ENCODE results near the gene EHF. TPM values are rescaled to one million over a fixed set of nuclear protein-coding genes. Genes with fewer than 3 reads are reported as not detected.

EHF gene
- total RNA-seq, 1 experiment from 2014 or later, result 118 TPM

- Histone ChIP-seq H3F3A (ENCODE audit: insufficient read depth, low read depth) (peaks cover 78% of the 10 kb centered on the region), H2AFZ (no peak overlapping the region), H3K79me2 (ENCODE audit: low read depth) (peaks cover 100% of the 10 kb centered on the region), H4K20me1 (ENCODE audit: insufficient read depth) (no peaks in the 10 kb centered on the region), H3K27ac (peak overlapping the region; percentile 91), H3K27me3 (ENCODE audit: insufficient read depth, low read depth) (no peaks in the 10 kb centered on the region), H3K4me1 (replicated peaks; ENCODE audit: insufficient read depth) (peaks cover 100% of the 10 kb centered on the region), H3K4me2 (peak overlapping the region; percentile 91), H3K4me3 (peak overlapping the region; percentile 45; the same call in 1 of the 2 replicates), H3K36me3 (ENCODE audit: low read depth) (peaks cover 24% of the 10 kb centered on the region), H3K9me2 (ENCODE audit: insufficient read depth) (no peaks in the 10 kb centered on the region), H3K9me3 (ENCODE audit: insufficient read depth, low read depth) (no peaks in the 10 kb centered on the region)
- no TSS peak for BruUV-seq (replicated peaks)
- intact Hi-C loops (cut with micrococcal nuclease; ENCODE audit: unreplicated experiment), result no loop called here
- no peak for DNase-seq
- TF ChIP-seq CTCF (conservative IDR thresholded peaks at IDR 0.05) (no peak; the same call in 1 of the 2 replicates), EZH2 (IDR thresholded peaks at IDR 0.05; ENCODE audit: low read depth) (no peak)
- CTCF ChIA-PET, result interaction anchor here (0.9 kb wide), 1 partner anchor 121 kb away, joined by 3 read pairs; the partner anchor contains the start of gene ELF5
- POLR2A ChIA-PET (ENCODE audit: unreplicated experiment), result no interaction called here
Observed at GRCh38 chr11:34634694-34635062, 13.8 kb downstream of the EHF start.

GRCh38 chr11:34636127-34636526, 15.2 kb downstream of the EHF start:
- CTCF ChIA-PET, result interaction anchor here (0.7 to 1.0 kb wide), 2 partner anchors 17 to 337 kb away, joined by 15 to 16 read pairs; no protein-coding TSS in a partner anchor
- TF ChIP-seq EZH2 (IDR thresholded peaks at IDR 0.05; ENCODE audit: low read depth) (no peak), CTCF (conservative IDR thresholded peaks at IDR 0.05) (no peak)
- intact Hi-C loops (cut with micrococcal nuclease; ENCODE audit: unreplicated experiment), result no loop called here

GRCh38 chr11:34637303-34637702, 16.4 kb downstream of the EHF start:
- Histone ChIP-seq H3K4me2 (peak overlapping the region; percentile 20), H3K9me3 (ENCODE audit: insufficient read depth, low read depth) (no peaks in the 10 kb centered on the region), H3K27me3 (ENCODE audit: insufficient read depth, low read depth) (no peaks in the 10 kb centered on the region), H3K79me2 (ENCODE audit: low read depth) (peaks cover 97% of the 10 kb centered on the region), H3K9me2 (ENCODE audit: insufficient read depth) (no peaks in the 10 kb centered on the region), H3K4me3 (no peak overlapping the region), H2AFZ (no peak overlapping the region), H4K20me1 (ENCODE audit: insufficient read depth) (no peaks in the 10 kb centered on the region), H3K4me1 (replicated peaks; ENCODE audit: insufficient read depth) (peaks cover 98% of the 10 kb centered on the region), H3K36me3 (ENCODE audit: low read depth) (peaks cover 19% of the 10 kb centered on the region), H3F3A (ENCODE audit: insufficient read depth, low read depth) (peaks cover 74% of the 10 kb centered on the region), H3K27ac (peak overlapping the region; percentile 31)
- ChIA-PET POLR2A (ENCODE audit: unreplicated experiment) (no interaction called here), CTCF (no interaction called here)
- no peak for DNase-seq
- intact Hi-C loops (cut with micrococcal nuclease; ENCODE audit: unreplicated experiment), result no loop called here
- no peak for TF ChIP-seq EZH2 (IDR thresholded peaks at IDR 0.05; ENCODE audit: low read depth)
- no peak for TF ChIP-seq CTCF (conservative IDR thresholded peaks at IDR 0.05)
- BruUV-seq (replicated peaks), result no TSS peak

More at GRCh38 chr11:34636127-34636526, 15.2 kb downstream of the EHF start:
- POLR2A ChIA-PET (ENCODE audit: unreplicated experiment), result interaction anchor here (0.7 kb wide), 1 partner anchor 906 kb away, joined by 20 read pairs; no protein-coding TSS in a partner anchor
- H3K27ac ChIP-seq, result peak overlapping the region; percentile 91; the same call in 1 of the 2 replicates
- peaks cover 97% of the 10 kb centered on the region for H3K79me2 ChIP-seq (ENCODE audit: low read depth)
- H3K27me3 ChIP-seq (ENCODE audit: insufficient read depth, low read depth), result no peaks in the 10 kb centered on the region
- H3K4me1 ChIP-seq (replicated peaks; ENCODE audit: insufficient read depth), result peaks cover 98% of the 10 kb centered on the region
- peaks cover 19% of the 10 kb centered on the region for H3K36me3 ChIP-seq (ENCODE audit: low read depth)
- BruUV-seq (replicated peaks), result no TSS peak
- no peak overlapping the region for H3K4me3 ChIP-seq
- no peak overlapping the region for H2AFZ ChIP-seq
- H3F3A ChIP-seq (ENCODE audit: insufficient read depth, low read depth), result peaks cover 74% of the 10 kb centered on the region
- no peak overlapping the region for H3K4me2 ChIP-seq
- H3K9me3 ChIP-seq (ENCODE audit: insufficient read depth, low read depth), result no peaks in the 10 kb centered on the region
- H3K9me2 ChIP-seq (ENCODE audit: insufficient read depth), result no peaks in the 10 kb centered on the region
- no peak for DNase-seq
- no peaks in the 10 kb centered on the region for H4K20me1 ChIP-seq (ENCODE audit: insufficient read depth)

Data from PC-9 (cell line).